ENCODE data around the gene HS6ST1.
"Not testable (repeated sequence)": the region's sequence is repeated elsewhere in the genome, so short reads cannot be mapped to it uniquely, and the experiment has no call there.

Gene HS6ST1

DNA sequence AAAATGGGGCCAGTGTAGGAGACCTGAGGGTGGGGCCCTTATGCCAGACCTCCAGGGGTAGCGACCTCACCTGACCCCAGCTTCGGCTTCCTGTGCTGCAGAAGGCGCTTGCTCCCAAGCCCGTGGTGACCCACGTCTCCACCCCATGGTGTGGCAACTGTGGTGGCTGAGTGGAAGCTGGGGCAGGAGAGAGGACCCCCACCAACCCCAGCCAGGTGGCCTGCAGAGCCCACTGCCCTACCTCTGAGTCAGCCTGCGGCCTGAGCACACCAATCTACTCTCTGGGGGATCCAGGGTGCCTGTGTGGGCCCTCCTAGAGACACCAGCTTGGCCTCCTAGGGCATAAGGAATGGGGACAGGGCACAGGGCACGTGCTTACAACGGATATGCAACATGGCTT is 52.2 kb downstream of the HS6ST1 start:
- not testable (repeated sequence) for DNase-seq (ENCODE audit: extremely low read depth, low read depth)

DNA sequence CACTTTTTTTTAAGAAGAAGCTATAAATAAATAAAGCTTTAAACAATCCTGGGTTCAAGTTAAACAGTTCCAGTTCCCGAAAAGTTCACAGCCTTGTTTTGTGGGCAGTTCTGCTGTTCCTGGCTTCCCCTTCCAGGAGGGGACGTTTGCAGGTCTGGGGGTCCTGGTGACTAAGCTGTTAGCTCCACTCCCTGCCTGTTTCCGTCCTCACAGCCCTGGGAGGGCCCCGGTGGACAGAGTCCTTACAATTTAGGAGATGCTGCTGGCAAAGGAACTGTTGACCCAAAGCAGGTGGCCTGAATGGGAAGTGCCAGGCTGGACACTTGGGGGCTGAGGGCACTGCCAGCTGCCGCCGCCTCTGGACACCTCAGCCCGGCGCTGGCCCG is 53.1 kb downstream of the HS6ST1 start:
- DNase-seq (ENCODE audit: extremely low read depth, low read depth), result not testable (repeated sequence)

DNA sequence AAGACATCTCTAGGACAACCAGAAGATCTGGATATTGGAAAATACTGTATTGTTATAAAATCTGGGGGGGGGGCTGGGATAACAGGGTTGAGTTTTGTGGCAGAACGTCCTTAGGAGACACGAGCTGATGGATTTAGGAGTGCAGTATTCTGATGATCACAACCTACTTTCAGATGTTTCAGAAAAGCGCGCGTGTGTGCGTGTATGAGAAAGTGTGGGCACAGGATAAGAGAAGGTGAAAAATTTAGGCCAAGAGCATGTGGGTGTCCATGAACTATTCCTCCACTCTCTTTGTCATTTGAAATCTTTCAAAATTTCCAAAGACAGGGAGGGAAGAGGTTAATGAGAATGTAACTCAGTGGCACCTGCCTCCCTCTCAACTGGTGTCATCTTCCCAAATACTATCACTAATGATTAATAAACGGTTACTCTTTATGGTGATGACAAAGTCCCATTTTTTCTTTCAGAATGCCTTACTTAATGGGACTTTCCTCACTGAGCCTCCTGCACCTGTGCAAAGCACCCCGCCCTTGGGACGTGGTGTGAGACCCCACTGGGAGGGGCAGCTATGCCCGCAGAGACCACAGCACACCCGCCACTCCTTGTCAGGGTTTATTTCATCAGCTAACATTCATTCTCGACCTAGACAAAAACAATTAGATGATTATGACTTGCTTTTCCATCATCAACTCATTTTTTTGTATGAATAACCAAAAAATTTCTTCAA is 53.6 kb downstream of the HS6ST1 start:
- TF ChIP-seq, protein P1, sequence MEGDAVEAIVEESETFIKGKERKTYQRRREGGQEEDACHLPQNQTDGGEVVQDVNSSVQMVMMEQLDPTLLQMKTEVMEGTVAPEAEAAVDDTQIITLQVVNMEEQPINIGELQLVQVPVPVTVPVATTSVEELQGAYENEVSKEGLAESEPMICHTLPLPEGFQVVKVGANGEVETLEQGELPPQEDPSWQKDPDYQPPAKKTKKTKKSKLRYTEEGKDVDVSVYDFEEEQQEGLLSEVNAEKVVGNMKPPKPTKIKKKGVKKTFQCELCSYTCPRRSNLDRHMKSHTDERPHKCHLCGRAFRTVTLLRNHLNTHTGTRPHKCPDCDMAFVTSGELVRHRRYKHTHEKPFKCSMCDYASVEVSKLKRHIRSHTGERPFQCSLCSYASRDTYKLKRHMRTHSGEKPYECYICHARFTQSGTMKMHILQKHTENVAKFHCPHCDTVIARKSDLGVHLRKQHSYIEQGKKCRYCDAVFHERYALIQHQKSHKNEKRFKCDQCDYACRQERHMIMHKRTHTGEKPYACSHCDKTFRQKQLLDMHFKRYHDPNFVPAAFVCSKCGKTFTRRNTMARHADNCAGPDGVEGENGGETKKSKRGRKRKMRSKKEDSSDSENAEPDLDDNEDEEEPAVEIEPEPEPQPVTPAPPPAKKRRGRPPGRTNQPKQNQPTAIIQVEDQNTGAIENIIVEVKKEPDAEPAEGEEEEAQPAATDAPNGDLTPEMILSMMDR (IDR thresholded peaks at IDR 0.05; ENCODE audit: low read depth, low read length), result no peak
- DNase-seq (ENCODE audit: extremely low read depth, low read depth), result no peak

DNA sequence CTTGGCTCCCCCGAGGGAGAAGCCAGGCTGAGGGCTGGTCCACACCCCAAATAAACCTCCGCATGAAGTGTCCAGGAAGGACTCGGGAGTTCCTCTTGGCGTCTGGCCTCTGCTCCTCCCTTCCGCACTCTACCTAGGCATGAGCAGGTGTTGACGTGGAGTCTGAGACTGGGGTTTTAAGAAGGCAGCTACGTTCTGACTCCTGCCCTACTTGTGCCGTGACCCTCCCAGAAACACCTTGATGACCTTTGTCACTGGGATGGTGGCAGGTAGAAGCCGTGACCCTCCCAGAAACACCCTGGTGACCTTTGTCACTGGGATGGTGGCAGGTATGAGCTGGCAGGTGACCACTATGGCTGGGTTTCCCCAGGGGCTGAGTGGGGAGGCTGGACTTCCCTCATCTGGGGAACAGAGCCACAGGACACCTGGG is 54.8 kb downstream of the HS6ST1 start:
- TF ChIP-seq, protein P1 (IDR thresholded peaks at IDR 0.05; ENCODE audit: low read depth, low read length), result no peak

DNA sequence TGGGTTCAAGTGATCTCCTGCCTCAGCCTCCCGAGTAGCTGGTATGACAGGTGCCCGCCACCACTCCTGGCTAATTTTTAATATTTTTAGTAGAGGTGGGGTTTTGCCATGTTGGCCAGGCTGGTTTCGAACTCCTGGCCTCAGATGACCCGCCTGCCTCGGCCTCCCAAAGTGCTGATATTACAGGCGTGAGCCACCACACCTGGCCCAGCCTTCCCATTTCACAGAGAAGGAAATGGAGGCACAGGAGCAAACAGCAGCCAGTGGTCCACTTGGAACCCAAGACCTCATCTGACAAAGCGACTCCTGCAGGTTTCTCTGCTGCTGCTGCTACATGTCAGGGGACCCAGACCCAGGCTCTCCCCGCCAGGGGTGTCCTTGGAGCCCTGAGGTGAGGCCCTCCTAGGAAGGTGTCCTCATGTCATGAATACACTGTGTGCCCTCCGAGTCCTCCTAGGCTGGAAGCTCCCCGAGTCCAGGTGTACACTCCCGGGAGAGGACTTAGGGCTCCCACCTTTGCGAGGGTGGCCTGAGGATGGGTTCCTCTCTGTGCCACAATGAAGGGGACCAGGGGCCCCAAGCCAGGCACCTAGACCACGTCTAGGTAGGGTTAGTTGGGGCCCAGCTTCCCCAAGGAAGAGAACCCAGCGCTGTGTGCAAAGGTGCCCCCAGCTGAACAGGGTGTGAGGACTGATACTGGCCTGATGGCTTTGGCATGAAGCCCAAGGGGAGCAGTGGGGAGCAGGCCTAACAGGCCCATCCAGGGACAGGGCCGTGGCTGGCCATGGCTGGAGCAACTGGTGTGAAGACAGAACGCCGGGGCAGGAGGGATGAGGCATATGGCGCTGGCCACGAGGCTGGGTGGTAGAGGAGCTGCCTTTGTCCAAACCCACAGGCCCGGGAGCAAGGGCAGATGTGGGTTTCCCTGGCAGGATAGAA is 56.1 kb downstream of the HS6ST1 start:
- TF ChIP-seq, protein P1 (IDR thresholded peaks at IDR 0.05; ENCODE audit: low read depth, low read length), result no peak
- no peak for DNase-seq (ENCODE audit: extremely low read depth, low read depth)

More for the DNA sequence above, 54.8 kb downstream of the HS6ST1 start:
- DNase-seq (ENCODE audit: extremely low read depth, low read depth), result no peak

DNA sequence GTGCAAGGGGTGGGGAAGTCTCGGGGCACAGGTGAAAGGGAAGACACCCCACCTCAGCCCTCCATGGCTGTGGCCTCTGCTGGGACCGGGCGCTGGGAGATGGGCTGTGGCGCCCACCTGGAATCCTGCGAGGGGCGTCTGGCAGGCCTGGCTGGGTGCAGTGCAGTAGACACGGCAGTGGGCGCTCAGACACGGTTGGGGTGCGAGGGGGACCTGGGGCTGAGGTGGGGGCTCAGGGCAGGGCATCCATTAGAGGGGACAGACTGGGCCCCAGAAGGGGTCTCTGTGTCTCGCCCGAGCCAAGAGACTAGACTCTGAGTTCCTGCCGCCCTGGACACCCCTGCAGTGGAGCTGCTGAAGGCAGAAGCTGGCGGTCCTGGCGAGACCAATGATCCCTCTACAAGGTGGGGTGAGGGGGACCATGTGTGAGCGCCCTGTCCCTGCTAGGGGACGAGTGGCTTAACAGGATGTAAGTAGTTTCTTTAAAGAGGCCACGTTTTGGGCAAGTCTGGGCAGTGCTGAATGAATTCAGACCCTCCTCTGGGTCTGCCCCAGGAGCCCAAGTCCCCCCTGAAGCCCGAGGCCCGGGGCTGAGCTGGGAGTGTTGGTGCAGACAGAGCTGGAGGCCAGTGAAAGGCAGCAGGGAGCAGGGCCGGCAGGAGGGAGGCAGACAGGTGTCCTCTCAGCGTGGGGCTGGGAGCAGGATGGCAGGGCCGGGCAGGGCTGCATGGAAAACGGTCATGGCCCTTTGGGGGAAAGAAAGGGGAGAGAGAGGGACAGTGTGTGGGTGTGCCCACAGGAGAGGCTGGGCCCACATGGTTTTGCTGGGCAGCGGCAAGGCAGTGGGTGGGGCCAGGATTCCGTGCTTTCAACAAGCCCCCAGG is 57.2 kb downstream of the HS6ST1 start:
- TF ChIP-seq, protein P1 (IDR thresholded peaks at IDR 0.05; ENCODE audit: low read depth, low read length), result no peak
- no peak for DNase-seq (ENCODE audit: extremely low read depth, low read depth)

DNA sequence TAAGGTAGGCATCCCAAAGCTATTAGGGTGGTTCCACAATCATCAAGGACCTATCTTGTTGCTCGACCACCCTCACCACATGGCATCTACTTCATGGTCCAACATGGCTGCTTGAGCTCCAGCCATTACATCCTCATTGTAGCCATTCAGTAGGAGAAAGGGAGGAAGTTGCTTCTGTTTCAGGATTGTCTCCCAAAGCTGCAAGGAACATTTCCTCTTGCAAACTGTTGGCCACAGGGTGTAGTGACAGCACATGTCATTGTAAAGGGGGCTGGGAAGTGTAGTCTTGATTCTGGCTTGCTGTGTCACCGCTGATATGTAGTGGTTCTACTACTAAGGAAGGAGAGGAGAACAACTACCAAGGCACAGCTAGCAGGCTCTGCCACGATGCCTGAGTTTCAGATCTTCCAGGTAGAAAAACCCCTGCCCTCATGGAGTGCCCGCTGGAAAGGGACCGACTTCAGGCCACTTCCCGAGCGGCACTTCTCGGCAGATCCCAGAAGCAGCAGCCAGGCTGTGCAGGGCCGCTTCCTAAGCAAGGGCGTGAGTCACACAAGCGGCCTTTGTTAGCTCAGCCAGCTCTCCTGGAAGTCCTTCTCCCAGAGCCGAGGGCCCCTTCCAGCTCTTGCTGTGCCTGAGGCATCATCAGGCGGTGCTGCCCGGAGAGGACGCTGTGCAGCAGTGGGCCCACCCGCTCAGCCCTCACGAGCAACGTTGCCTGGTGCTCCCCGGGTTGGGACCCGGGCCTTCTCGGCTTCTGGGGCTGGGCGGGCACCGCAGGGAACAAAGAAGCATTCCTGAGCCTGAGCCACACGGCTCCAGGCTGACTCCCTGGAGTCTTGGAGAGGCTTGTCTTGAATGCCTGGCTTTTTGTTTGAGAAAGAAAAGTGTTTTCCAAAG is 58.2 kb downstream of the HS6ST1 start:
- DNase-seq (ENCODE audit: extremely low read depth, low read depth), result peak; percentile 68
- TF ChIP-seq, protein P1 (IDR thresholded peaks at IDR 0.05; ENCODE audit: low read depth, low read length), result peak; percentile 46
